CD4-positive, CD25-positive, alpha-beta regulatory T cell (primary cell): ENCODE results near the gene SLC5A2. TPM values are rescaled to one million over a fixed set of nuclear protein-coding genes. Genes with fewer than 3 reads are reported as not detected.

Source experiments
- ATAC-seq, 2 donors: fragments of 150-1000 bp; cut with Tn5 transposase; one replicate each; pipeline ENCODE4 v1.10.0; 2021; ENCODE audit warnings: low read depth in 2 of 2, moderate number of reproducible peaks in 2 of 2, moderate library complexity in 1 of 2
- DNase-seq, 3 donors: peaks; one replicate each; pipeline versions ENCODE4 v3.0.0 to v3.0.0-alpha.2; 2012 to 2022; ENCODE audit warnings: mixed read lengths in 1 of 3
- H3K27ac ChIP-seq: one replicate; pipeline ENCODE4 v1.7.0; 2013; ENCODE audit warnings: mild to moderate bottlenecking, low read length; ENCODE audit not compliant: insufficient read depth, poor library complexity, severe bottlenecking
- H3K27me3 ChIP-seq: one replicate; pipeline ENCODE4 v1.7.0; 2013; ENCODE audit warnings: low read length; ENCODE audit not compliant: control insufficient read depth, insufficient read depth
- H3K36me3 ChIP-seq: one replicate; pipeline ENCODE4 v1.7.0; 2013; ENCODE audit warnings: mild to moderate bottlenecking, low read length, moderate library complexity; ENCODE audit not compliant: control insufficient read depth, insufficient read depth
- H3K4me1 ChIP-seq: 2 replicates; pipeline ENCODE4 v1.7.0; 2013; ENCODE audit warnings: mild to moderate bottlenecking, low read length; ENCODE audit not compliant: insufficient read depth, control insufficient read depth, poor library complexity, severe bottlenecking
- H3K4me3 ChIP-seq: one replicate; pipeline ENCODE4 v1.7.0; 2013; ENCODE audit warnings: low read depth, mild to moderate bottlenecking, low read length, moderate library complexity
- H3K9me3 ChIP-seq, 2 experiments: 1 replicate in 1 of 2; 2 replicates in 1 of 2; pipeline ENCODE4 v1.7.0; 2013; ENCODE audit warnings: low read length in 2 of 2, mild to moderate bottlenecking in 1 of 2, moderate library complexity in 1 of 2; ENCODE audit not compliant: control insufficient read depth in 2 of 2
- H3K27ac Mint-ChIP-seq, 3 donors: one replicate each; pipeline ENCODE4 v1.8.0; 2020 to 2022; ENCODE audit warnings: mild to moderate bottlenecking in 3 of 3, mixed read lengths in 3 of 3, moderate library complexity in 2 of 3
- H3K27me3 Mint-ChIP-seq: one replicate; pipeline ENCODE4 v1.8.0; 2022; ENCODE audit warnings: mild to moderate bottlenecking, mixed read lengths
- H3K36me3 Mint-ChIP-seq: one replicate; pipeline ENCODE4 v1.8.0; 2020; ENCODE audit warnings: mixed read lengths
- H3K4me1 Mint-ChIP-seq, 4 donors: one replicate each; pipeline ENCODE4 v1.8.0; 2020 to 2022; ENCODE audit warnings: mixed read lengths in 4 of 4, mild to moderate bottlenecking in 1 of 4
- H3K4me3 Mint-ChIP-seq, 4 donors: one replicate each; pipeline ENCODE4 v1.8.0; 2020 to 2022; ENCODE audit warnings: mild to moderate bottlenecking in 4 of 4, mixed read lengths in 4 of 4, moderate library complexity in 3 of 4
- H3K9me3 Mint-ChIP-seq, 7 donors: one replicate each; pipeline ENCODE4 v1.8.0; 2020 to 2022; ENCODE audit warnings: mixed read lengths in 7 of 7, mild to moderate bottlenecking in 3 of 7, moderate library complexity in 2 of 7
- polyA plus RNA-seq, 4 donors: library from polyadenylated mRNA; unstranded; fragments of 300-500 nt; fragmentation: Illumina TruSeq; gene quantifications; one replicate each; pipeline ENCODE4 v1.2.3, GENCODE V29; 2021
- total RNA-seq: library from RNA; stranded (reverse); gene quantifications from one replicate; pipeline ENCODE4 v1.2.3, GENCODE V29; 2022

Gene SLC5A2
- total and polyA plus RNA-seq, 5 donors from 2014 or later, result 0.76 to 3.8 (median 1.4) TPM

DNA sequence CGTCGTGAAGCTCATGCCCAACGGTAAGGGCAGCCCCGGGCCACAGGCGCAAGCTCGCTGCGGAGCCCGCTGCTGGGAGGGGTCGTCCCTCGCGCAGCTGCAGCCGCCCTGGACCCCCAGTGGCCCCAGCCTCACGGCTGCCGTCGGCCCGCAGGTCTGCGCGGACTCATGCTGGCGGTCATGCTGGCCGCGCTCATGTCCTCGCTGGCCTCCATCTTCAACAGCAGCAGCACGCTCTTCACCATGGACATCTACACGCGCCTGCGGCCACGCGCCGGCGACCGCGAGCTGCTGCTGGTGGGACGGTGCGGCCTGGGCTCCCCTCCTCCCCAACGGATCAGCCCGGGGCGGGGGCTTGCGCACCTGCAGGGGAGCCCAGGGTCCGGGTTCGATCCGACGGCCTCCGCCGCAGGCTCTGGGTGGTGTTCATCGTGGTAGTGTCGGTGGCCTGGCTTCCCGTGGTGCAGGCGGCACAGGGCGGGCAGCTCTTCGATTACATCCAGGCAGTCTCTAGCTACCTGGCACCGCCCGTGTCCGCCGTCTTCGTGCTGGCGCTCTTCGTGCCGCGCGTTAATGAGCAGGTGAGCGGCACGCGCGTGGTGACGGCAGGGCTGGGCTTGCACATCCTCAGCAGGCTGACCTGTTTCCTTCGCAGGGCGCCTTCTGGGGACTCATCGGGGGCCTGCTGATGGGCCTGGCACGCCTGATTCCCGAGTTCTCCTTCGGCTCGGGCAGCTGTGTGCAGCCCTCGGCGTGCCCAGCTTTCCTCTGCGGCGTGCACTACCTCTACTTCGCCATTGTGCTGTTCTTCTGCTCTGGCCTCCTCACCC is 5.8 kb downstream of the SLC5A2 start:
- Histone ChIP-seq H3K9me3 (no peaks in the 10 kb centered on the region), H3K27me3 (no peaks in the 10 kb centered on the region), H3K36me3 (peaks cover 11% of the 10 kb centered on the region), H3K27ac (peak overlapping the region; percentile 64), H3K4me3 (no peak overlapping the region), H3K4me1 (peaks cover 12% of the 10 kb centered on the region)
- no peak for DNase-seq
- Mint-ChIP-seq H3K9me3 (no peaks in the 10 kb centered on the region), H3K27me3 (no peaks in the 10 kb centered on the region), H3K4me3 (peak overlapping the region; percentile 61 to 92 (median 80)), H3K4me1 (peaks cover 0 to 18% (median 9%) of the 10 kb centered on the region in 4 donors), H3K36me3 (peaks cover 14% of the 10 kb centered on the region), H3K27ac (peak overlapping the region in 2 of 3 donors; percentile 52 to 84)
- no peak for ATAC-seq

- Mint-ChIP-seq H3K27ac (peak overlapping the region in 1 of 3 donors; percentile 52), H3K9me3 (no peaks in the 10 kb centered on the region), H3K36me3 (peaks cover 14% of the 10 kb centered on the region), H3K4me3 (peak overlapping the region; percentile 55 to 70 (median 64)), H3K4me1 (peaks cover 0 to 18% (median 9%) of the 10 kb centered on the region in 4 donors), H3K27me3 (no peaks in the 10 kb centered on the region)
- peaks cover 12% of the 10 kb centered on the region for H3K4me1 ChIP-seq
- H3K4me3 ChIP-seq, result no peak overlapping the region
- no peaks in the 10 kb centered on the region for H3K27me3 ChIP-seq
- H3K9me3 ChIP-seq, result no peaks in the 10 kb centered on the region
- no peak for ATAC-seq
- DNase-seq, result no peak
- no peak overlapping the region for H3K27ac ChIP-seq
- peaks cover 11% of the 10 kb centered on the region for H3K36me3 ChIP-seq
Observed at GRCh38 chr16:31489298-31489564, 6.3 kb downstream of the SLC5A2 start.

DNA sequence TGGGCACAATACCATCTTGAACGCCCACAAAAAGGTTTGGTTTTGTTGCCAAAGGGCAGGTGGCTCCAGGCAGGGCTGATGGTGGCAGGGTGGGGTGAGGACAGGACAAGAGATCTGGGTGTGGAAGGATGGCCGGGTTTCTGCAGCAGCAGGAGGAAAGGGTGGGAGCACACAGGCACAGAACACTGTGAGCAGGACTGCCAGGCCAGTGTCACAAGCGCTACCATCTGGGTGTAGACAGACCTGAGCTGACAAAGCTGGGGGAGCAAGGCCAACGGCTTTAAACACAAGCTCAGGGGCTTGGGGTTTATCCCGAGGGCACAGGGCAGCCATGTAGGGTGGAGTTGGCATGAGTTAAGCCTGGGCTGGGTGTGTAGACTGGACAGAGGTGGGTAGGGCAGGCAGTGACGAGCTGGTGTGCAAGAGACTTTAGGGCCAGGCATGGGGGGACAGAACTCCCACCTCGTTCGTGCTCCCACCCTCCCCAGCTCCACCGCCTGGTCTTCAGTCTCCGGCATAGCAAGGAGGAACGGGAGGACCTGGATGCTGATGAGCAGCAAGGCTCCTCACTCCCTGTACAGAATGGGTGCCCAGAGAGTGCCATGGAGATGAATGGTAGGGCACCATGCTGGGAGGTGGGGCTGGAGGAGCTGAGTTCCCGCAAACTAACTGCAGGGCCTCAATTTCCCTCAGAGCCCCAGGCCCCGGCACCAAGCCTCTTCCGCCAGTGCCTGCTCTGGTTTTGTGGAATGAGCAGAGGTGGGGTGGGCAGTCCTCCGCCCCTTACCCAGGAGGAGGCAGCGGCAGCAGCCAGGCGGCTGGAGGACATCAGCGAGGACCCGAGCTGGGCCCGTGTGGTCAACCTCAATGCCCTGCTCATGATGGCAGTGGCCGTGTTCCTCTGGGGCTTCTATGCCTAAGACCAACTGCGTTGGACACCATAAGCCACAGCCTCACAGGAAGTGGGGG is 7.0 kb downstream of the SLC5A2 start:
- H3K36me3 Mint-ChIP-seq, result peaks cover 14% of the 10 kb centered on the region

DNA sequence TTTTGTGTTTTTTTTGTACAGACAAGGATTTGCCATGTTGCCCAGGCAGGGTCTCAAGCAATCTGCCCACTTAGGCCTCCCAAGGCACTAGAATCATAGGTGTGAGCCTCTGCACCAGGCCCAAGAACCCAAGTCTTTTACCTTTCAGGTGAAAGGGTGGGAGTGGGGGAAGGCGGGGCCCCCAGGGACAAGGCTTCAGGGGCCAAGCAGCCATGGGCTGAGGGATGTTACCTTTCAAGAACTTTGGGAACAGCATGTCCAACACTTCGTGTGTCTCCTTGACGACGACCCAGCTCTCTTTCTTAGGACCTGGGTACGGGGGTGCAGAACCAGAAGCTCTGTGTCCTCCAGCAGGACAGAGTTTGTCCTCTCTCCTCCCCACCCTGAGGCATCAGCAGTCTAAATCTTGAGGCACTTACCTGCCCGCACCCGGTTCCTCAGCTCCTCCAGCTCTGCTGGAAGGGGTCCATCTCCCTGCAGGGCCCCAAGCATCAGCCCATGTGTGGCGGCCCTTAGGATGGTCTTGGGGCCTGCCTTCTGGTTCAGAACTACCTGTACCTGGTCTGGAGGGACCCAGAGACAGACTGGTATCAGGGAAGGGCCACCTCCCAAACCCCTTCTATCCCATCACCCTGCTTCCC is 9.0 kb downstream of the SLC5A2 start:
- Mint-ChIP-seq H3K27me3 (no peaks in the 10 kb centered on the region), H3K36me3 (peaks cover 16% of the 10 kb centered on the region), H3K9me3 (no peaks in the 10 kb centered on the region), H3K4me3 (peak overlapping the region in 2 of 4 donors; percentile 11 to 79), H3K27ac (peak overlapping the region; percentile 20 to 62 (median 52)), H3K4me1 (peaks cover 0 to 11% (median 5%) of the 10 kb centered on the region in 4 donors)
- Histone ChIP-seq H3K9me3 (no peaks in the 10 kb centered on the region), H3K36me3 (peaks cover 19% of the 10 kb centered on the region), H3K4me3 (no peak overlapping the region), H3K27me3 (no peaks in the 10 kb centered on the region), H3K4me1 (peaks cover 10% of the 10 kb centered on the region), H3K27ac (no peak overlapping the region)
- no peak for ATAC-seq
- DNase-seq, result no peak

More for the DNA sequence above, 7.0 kb downstream of the SLC5A2 start:
- no peaks in the 10 kb centered on the region for H3K9me3 Mint-ChIP-seq
- H3K4me3 Mint-ChIP-seq, result peak overlapping the region; percentile 58 to 70 (median 66)
- Histone ChIP-seq H3K27me3 (no peaks in the 10 kb centered on the region), H3K4me1 (peaks cover 12% of the 10 kb centered on the region), H3K9me3 (no peaks in the 10 kb centered on the region), H3K36me3 (peaks cover 11% of the 10 kb centered on the region), H3K4me3 (no peak overlapping the region), H3K27ac (no peak overlapping the region)
- peak overlapping the region in 2 of 3 donors; percentile 52 to 93 for H3K27ac Mint-ChIP-seq
- H3K4me1 Mint-ChIP-seq, result peaks cover 0 to 18% (median 9%) of the 10 kb centered on the region in 4 donors
- DNase-seq (no peak), ATAC-seq (no peak)
- H3K27me3 Mint-ChIP-seq, result no peaks in the 10 kb centered on the region

GRCh38 chr16:31493506-31494125 is 10.7 kb downstream of the SLC5A2 start:
- H3K27me3 ChIP-seq, result no peaks in the 10 kb centered on the region
- no peak overlapping the region for H3K27ac ChIP-seq
- peaks cover 0 to 6% (median 1%) of the 10 kb centered on the region in 4 donors for H3K4me1 Mint-ChIP-seq
- H3K4me3 ChIP-seq, result no peak overlapping the region
- DNase-seq, result no peak
- H3K27me3 Mint-ChIP-seq, result no peaks in the 10 kb centered on the region
- H3K4me1 ChIP-seq, result no peaks in the 10 kb centered on the region
- H3K9me3 Mint-ChIP-seq, result no peaks in the 10 kb centered on the region
- no peak overlapping the region for H3K27ac Mint-ChIP-seq
- no peak overlapping the region for H3K4me3 Mint-ChIP-seq
- H3K9me3 ChIP-seq, result no peaks in the 10 kb centered on the region
- H3K36me3 ChIP-seq, result peaks cover 30% of the 10 kb centered on the region
- H3K36me3 Mint-ChIP-seq, result peaks cover 30% of the 10 kb centered on the region
- no peak for ATAC-seq

GRCh38 chr16:31496670-31497069 is 13.7 kb downstream of the SLC5A2 start:
- no peaks in the 10 kb centered on the region for H3K27me3 ChIP-seq
- no peak overlapping the region for H3K4me3 ChIP-seq
- H3K4me3 Mint-ChIP-seq, result no peak overlapping the region
- peaks cover 41% of the 10 kb centered on the region for H3K36me3 ChIP-seq
- no peak for ATAC-seq
- no peak overlapping the region for H3K27ac Mint-ChIP-seq
- peaks cover 3 to 10% (median 6%) of the 10 kb centered on the region in 4 donors for H3K4me1 Mint-ChIP-seq
- no peak overlapping the region for H3K27ac ChIP-seq
- no peaks in the 10 kb centered on the region for H3K4me1 ChIP-seq
- H3K27me3 Mint-ChIP-seq, result no peaks in the 10 kb centered on the region
- DNase-seq, result no peak
- H3K9me3 Mint-ChIP-seq, result no peaks in the 10 kb centered on the region
- H3K9me3 ChIP-seq, result no peaks in the 10 kb centered on the region
- peaks cover 40% of the 10 kb centered on the region for H3K36me3 Mint-ChIP-seq

DNA sequence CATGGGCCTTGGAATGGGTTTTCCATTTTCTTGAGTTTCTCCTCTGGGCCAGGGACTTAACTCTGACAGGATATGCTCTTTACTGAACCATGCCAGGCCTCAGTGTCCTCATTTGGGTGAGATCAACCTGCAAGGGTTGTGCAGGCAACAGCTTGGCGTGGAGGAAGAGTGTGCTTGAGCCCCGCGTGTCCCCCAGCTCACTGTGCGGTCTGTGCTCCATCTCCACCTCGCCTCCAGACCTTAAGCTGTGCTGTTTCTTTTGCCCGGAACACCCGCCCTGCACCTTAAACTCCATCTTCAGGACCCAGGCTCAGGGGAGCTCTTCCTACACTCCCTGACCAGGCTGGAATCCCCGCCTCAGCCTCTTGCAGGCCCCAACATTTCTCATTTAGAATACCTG is 15.6 kb downstream of the SLC5A2 start:
- H3K4me1 ChIP-seq, result no peaks in the 10 kb centered on the region
- H3K27ac ChIP-seq, result no peak overlapping the region
- no peak overlapping the region for H3K4me3 ChIP-seq
- ATAC-seq (no peak), DNase-seq (no peak)
- H3K36me3 ChIP-seq, result peaks cover 31% of the 10 kb centered on the region
- no peaks in the 10 kb centered on the region for H3K9me3 ChIP-seq
- no peaks in the 10 kb centered on the region for H3K27me3 ChIP-seq
- Mint-ChIP-seq H3K27me3 (no peaks in the 10 kb centered on the region), H3K36me3 (peaks cover 27% of the 10 kb centered on the region), H3K9me3 (no peaks in the 10 kb centered on the region), H3K4me3 (no peak overlapping the region), H3K27ac (no peak overlapping the region), H3K4me1 (peaks cover 2 to 14% (median 8%) of the 10 kb centered on the region in 4 donors)
